HEK293T (cell line): ENCODE measurements around the gene MAEA.

Source experiments
- BHLHE40 ChIP-seq: fragments of 450-650 bp; IDR thresholded peaks from 2 replicates; pipeline ENCODE4 v1.6.1; 2016; ENCODE audit warnings: mild to moderate bottlenecking, moderate library complexity, borderline replicate concordance
- FOXA1 ChIP-seq: fragments of 450-650 bp; IDR thresholded peaks from 2 replicates; pipeline ENCODE4 v1.6.1; 2016; ENCODE audit warnings: mild to moderate bottlenecking
- FOXK2 ChIP-seq: fragments of 450-650 bp; IDR thresholded peaks from 2 replicates; pipeline ENCODE4 v1.6.1; 2016; ENCODE audit warnings: mild to moderate bottlenecking
- FOXM1 ChIP-seq: fragments of 450-650 bp; IDR thresholded peaks from 2 replicates; pipeline ENCODE4 v1.6.1; 2017; ENCODE audit warnings: mild to moderate bottlenecking, borderline replicate concordance
- HDGF ChIP-seq: fragments of 450-650 bp; IDR thresholded peaks from 2 replicates; pipeline ENCODE4 v1.6.1; 2017; ENCODE audit warnings: antibody characterized with exemption, borderline replicate concordance
- L3MBTL2 ChIP-seq: fragments of 450-650 bp; conservative IDR thresholded peaks from 2 replicates; pipeline ENCODE4 v1.6.1; 2016; ENCODE audit warnings: mild to moderate bottlenecking
- NFRKB ChIP-seq: fragments of 450-650 bp; IDR thresholded peaks from 2 replicates; pipeline ENCODE4 v1.6.1; 2016; ENCODE audit warnings: mild to moderate bottlenecking, moderate library complexity
- SP1 ChIP-seq: fragments of 450-650 bp; IDR thresholded peaks from 2 replicates; pipeline ENCODE4 v1.6.1; 2017
- SUZ12 ChIP-seq: fragments of 450-650 bp; IDR thresholded peaks from 2 replicates; pipeline ENCODE4 v1.6.1; 2016; ENCODE audit warnings: mild to moderate bottlenecking

GRCh38 chr4:1351854-1352566, 62.3 kb downstream of the MAEA start:
- no peak for TF ChIP-seq FOXM1
- TF ChIP-seq FOXA1: no peak
- no peak for TF ChIP-seq BHLHE40
- no peak for TF ChIP-seq SP1
- TF ChIP-seq NFRKB: no peak
- no peak for TF ChIP-seq SUZ12
- TF ChIP-seq HDGF: no peak
- no peak for TF ChIP-seq FOXK2
- TF ChIP-seq L3MBTL2: no peak
